OCI-LY7 (cell line): ENCODE data around the gene SLC41A3. TPM values are rescaled to one million over a fixed set of nuclear protein-coding genes. Genes with fewer than 3 reads are reported as not detected.

Experiments
- BruUV-seq: library from RNA; stranded (reverse); fragments of 400-500 nt; replicated peaks from 2 replicates; lab custom pipeline; 2021; lab: Mats Ljungman, UMichigan
- CTCF ChIA-PET: fragments of 300-600 bp; sonication (Branson Sonifier 250); formaldehyde crosslinking; loops from one replicate; lab custom pipeline; 2022; ENCODE audit warnings: antibody characterized with exemption; ENCODE audit not compliant: unreplicated experiment; lab: Charles Lee
- POLR2A ChIA-PET: fragments of 300-600 bp; sonication (Branson Sonifier 250); formaldehyde crosslinking; loops from one replicate; lab custom pipeline; 2022; ENCODE audit warnings: antibody characterized with exemption; lab: Charles Lee
- DNase-seq: peaks from one replicate; pipeline ENCODE4 v3.0.0-alpha.2; 2015; ENCODE audit warnings: low spot score
- H2AFZ ChIP-seq: fragments of 200-600 bp; sonication (generic), shearing (Covaris generic); 2 replicates; pipeline ENCODE4 v1.6.1; 2014; ENCODE audit warnings: mild to moderate bottlenecking, antibody characterized with exemption, low read length, moderate library complexity
- H3K27ac ChIP-seq: fragments of 200-600 bp; sonication (generic); 2 replicates; pipeline ENCODE4 v1.5.1; 2014; ENCODE audit warnings: mixed run types, low read depth, mild to moderate bottlenecking, moderate library complexity, low read length, inconsistent platforms; ENCODE audit not compliant: poor library complexity, severe bottlenecking
- H3K36me3 ChIP-seq: fragments of 200-600 bp; sonication (generic); 2 replicates; pipeline ENCODE4 v1.6.1; 2014; ENCODE audit warnings: mild to moderate bottlenecking, antibody characterized with exemption, low read length, moderate library complexity, mixed read lengths; ENCODE audit not compliant: insufficient read depth
- H3K4me1 ChIP-seq: fragments of 200-600 bp; sonication (generic); 2 replicates; pipeline ENCODE4 v1.5.1; 2014; ENCODE audit warnings: mild to moderate bottlenecking, low read length; ENCODE audit not compliant: insufficient read depth, poor library complexity, severe bottlenecking
- H3K4me2 ChIP-seq: fragments of 200-600 bp; sonication (generic); 2 replicates; pipeline ENCODE4 v1.6.1; 2014; ENCODE audit warnings: mild to moderate bottlenecking, low read length
- H3K4me3 ChIP-seq: fragments of 200-600 bp; sonication (generic); 2 replicates; pipeline ENCODE4 v1.5.1; 2014; ENCODE audit warnings: mild to moderate bottlenecking, low read depth, low read length; ENCODE audit not compliant: poor library complexity, severe bottlenecking
- H3K79me2 ChIP-seq: fragments of 200-600 bp; sonication (generic); 2 replicates; pipeline ENCODE4 v1.6.1; 2016; ENCODE audit warnings: low read depth, mild to moderate bottlenecking, low read length, moderate library complexity, mixed read lengths; ENCODE audit not compliant: insufficient read depth
- H3K9me2 ChIP-seq: fragments of 200-600 bp; sonication (generic); 2 replicates; pipeline ENCODE4 v1.6.1; 2016; ENCODE audit warnings: mild to moderate bottlenecking, low read length, mixed read lengths; ENCODE audit not compliant: insufficient read depth
- H3K9me3 ChIP-seq: fragments of 200-600 bp; sonication (generic); 2 replicates; pipeline ENCODE4 v1.6.1; 2014; ENCODE audit warnings: mild to moderate bottlenecking, mixed run types, low read length, mixed read lengths
- H4K20me1 ChIP-seq: fragments of 200-600 bp; sonication (generic); 2 replicates; pipeline ENCODE4 v1.6.1; 2014; ENCODE audit warnings: mild to moderate bottlenecking, antibody characterized with exemption, low read length, moderate library complexity, mixed read lengths; ENCODE audit not compliant: insufficient read depth
- EZH2phosphoT487 ChIP-seq: fragments of 200-600 bp; sonication (generic); IDR thresholded peaks from 2 replicates; pipeline ENCODE4 v1.6.1; 2018; ENCODE audit warnings: low read depth, borderline replicate concordance, mild to moderate bottlenecking, mixed run types, antibody characterized with exemption, low read length, moderate library complexity, mixed read lengths
- intact Hi-C: fragments of 100-400 bp; cut with micrococcal nuclease; formaldehyde crosslinking; loops from one replicate; pipeline ENCODE4 v1.10.0; 2022; ENCODE audit not compliant: unreplicated experiment
- total RNA-seq, 2 experiments: library from RNA; depleted of rRNA in 1 of 2; stranded (reverse); fragments of >200 nt in 1 of 2; shearing (Covaris generic) in 1 of 2; gene quantifications; 2 replicates each; pipeline ENCODE4 v1.2.3, GENCODE V29; 2014 to 2022
- TF ChIP-seq, protein P1 (sequence below): fragments of 200-600 bp; sonication (generic); conservative IDR thresholded peaks from 2 replicates; pipeline ENCODE4 v1.5.1; 2014; ENCODE audit warnings: mild to moderate bottlenecking, antibody characterized with exemption, low read length, moderate library complexity, mixed read lengths

The SLC41A3 gene
- total RNA-seq, 2 experiments from 2014 or later = 31.9 to 35.9 TPM

DNA sequence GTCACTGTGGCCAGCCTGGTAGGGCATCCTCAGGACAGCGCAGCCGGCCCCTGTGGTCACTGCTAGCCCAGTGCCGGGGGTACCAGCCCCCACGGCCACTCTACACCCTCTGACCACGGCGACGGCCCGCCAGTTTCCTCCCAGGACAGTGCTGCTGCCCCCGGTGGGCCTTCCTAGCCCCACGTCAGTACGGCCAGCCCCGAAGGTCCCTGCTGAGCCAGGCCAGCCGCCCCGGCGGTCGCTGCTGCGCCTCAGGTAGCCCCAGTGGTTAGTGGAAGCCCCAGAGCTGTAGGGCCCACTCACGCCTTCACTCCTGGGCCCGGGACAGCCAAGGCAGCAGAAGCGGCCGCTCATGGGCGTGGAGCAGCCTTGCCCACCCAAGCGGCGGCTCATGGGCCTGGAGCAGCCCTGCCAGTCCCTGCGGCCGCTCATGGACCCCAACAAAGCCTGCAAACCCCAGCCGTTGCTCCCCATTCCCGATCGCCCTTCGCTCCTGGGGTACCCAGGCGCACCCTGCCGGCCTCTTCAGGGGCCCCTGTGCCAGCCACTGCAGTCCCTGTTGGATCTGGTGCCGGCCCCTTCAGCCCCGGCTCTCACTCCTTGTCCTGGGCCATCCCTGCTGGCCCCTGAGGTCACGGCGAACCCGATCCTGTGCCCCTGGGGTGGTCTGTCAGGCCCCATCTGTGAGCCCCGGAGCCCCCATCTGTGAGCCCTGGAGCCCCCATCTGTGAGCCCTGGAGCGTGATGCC lies 124.4 kb downstream of the SLC41A3 start:
- H3K27ac ChIP-seq = no peak overlapping the region
- intact Hi-C loops = no loop called here
- no peak for TF ChIP-seq EZH2phosphoT487
- TF ChIP-seq, protein P1, sequence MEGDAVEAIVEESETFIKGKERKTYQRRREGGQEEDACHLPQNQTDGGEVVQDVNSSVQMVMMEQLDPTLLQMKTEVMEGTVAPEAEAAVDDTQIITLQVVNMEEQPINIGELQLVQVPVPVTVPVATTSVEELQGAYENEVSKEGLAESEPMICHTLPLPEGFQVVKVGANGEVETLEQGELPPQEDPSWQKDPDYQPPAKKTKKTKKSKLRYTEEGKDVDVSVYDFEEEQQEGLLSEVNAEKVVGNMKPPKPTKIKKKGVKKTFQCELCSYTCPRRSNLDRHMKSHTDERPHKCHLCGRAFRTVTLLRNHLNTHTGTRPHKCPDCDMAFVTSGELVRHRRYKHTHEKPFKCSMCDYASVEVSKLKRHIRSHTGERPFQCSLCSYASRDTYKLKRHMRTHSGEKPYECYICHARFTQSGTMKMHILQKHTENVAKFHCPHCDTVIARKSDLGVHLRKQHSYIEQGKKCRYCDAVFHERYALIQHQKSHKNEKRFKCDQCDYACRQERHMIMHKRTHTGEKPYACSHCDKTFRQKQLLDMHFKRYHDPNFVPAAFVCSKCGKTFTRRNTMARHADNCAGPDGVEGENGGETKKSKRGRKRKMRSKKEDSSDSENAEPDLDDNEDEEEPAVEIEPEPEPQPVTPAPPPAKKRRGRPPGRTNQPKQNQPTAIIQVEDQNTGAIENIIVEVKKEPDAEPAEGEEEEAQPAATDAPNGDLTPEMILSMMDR = no peak
- H4K20me1 ChIP-seq = no peaks in the 10 kb centered on the region
- no peaks in the 10 kb centered on the region for H3K9me2 ChIP-seq
- no peaks in the 10 kb centered on the region for H3K79me2 ChIP-seq
- no peaks in the 10 kb centered on the region for H3K9me3 ChIP-seq
- CTCF ChIA-PET = no interaction called here
- H3K4me3 ChIP-seq = no peak overlapping the region
- no TSS peak for BruUV-seq
- no peaks in the 10 kb centered on the region for H3K36me3 ChIP-seq
- no peak overlapping the region for H2AFZ ChIP-seq
- POLR2A ChIA-PET = no interaction called here
- H3K4me1 ChIP-seq = no peaks in the 10 kb centered on the region
- DNase-seq = no peak
- no peak overlapping the region for H3K4me2 ChIP-seq

- Histone ChIP-seq H3K4me3 (no peak overlapping the region), H3K9me3 (no peaks in the 10 kb centered on the region), H3K79me2 (no peaks in the 10 kb centered on the region), H4K20me1 (no peaks in the 10 kb centered on the region), H3K4me1 (no peaks in the 10 kb centered on the region), H3K27ac (no peak overlapping the region), H2AFZ (no peak overlapping the region), H3K9me2 (no peaks in the 10 kb centered on the region), H3K36me3 (no peaks in the 10 kb centered on the region), H3K4me2 (no peak overlapping the region)
- TF ChIP-seq, protein P1 = no peak
- TF ChIP-seq EZH2phosphoT487 = no peak
- intact Hi-C loops = no loop called here
- POLR2A ChIA-PET = no interaction called here
- DNase-seq = no peak
- BruUV-seq = no TSS peak
- CTCF ChIA-PET = no interaction called here
These were observed 125.2 kb downstream of the SLC41A3 start for GRCh38 chr3:125958511-125959316.
